Smooth muscle cell of trachea (primary cell): Measurements from ENCODE around the gene P2RX2. TPM values are rescaled to one million over a fixed set of nuclear protein-coding genes. Genes with fewer than 3 reads are reported as not detected.

Experiments
- total RNA-seq: library from RNA; depleted of rRNA; stranded (reverse); fragments of >200 nt; gene quantifications from 2 replicates; pipeline ENCODE4 v1.2.1, GENCODE V29; 2014

Gene P2RX2
- not detected in 2 replicates for total RNA-seq

DNA sequence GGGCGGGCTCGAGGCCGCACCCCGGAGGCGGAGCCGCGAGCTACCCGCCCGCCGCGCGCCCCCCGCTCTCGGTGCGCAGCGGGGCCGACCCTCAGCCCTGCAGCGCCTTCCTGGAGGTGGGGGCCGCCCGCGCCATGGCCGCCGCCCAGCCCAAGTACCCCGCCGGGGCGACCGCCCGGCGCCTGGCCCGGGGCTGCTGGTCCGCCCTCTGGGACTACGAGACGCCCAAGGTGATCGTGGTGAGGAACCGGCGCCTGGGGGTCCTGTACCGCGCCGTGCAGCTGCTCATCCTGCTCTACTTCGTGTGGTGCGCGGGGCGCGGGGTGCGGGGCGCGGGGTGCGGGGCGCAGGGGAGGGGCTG is at the start of gene P2RX2:
TSS of gene P2RX2 (plus strand) at position 94 of the 361 bp plus-strand sequence. CDS start at position 135, 41 bp downstream.

DNA sequence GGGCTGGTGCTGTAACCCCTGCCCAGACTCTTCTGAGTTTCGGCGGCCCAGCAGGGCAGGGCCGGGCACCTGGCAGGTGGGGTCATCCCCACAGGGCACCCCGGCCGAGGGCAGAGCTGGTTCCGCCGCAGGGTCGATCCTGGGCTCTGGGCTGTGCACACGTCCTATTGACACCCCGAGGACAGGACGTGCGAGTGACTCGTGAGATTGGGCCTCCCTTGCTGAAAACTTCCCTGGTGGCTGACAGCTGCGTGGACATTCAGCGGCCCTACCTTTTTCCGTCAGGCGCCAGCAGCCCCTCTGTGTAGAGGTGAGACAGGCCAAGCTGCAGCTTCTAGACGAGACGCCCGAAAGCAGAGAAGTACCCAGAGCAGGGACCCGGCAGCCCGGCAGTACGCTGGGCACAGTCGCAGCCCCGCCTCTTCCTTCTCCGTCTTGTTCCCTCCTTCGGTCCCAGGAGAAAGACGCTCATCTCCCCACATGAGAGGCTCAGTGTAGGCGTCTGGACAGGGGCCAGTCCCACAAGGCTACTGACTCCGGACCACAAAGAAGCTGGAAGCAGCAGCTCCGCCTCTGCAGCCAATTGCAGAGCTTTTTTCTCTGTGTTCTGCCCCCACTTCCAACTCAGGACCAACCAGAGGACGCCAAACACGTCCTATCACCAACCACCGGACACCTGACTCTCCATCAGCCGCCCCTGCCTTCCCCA is 8.4 kb upstream of the P2RX2 start, which contains the start of gene LRCOL1:
TSS of gene LRCOL1 (minus strand) at position 532 of the 709 bp plus-strand sequence. CDS start 4,331 bp downstream, outside the sequence.

Other genes with a start within 250 kb of the P2RX2 start
- 2.8 and 3.6 TPM in 2 replicates for gene FBRSL1, start 128.6 kb upstream of the P2RX2 start, total RNA-seq
- not detected in 2 replicates for gene LRCOL1, start 8.2 kb upstream of the P2RX2 start, total RNA-seq
- gene POLE, start 68.6 kb downstream of the P2RX2 start, total RNA-seq = 11.1 and 24.1 TPM in 2 replicates
- 16.4 and 24.6 TPM in 2 replicates for gene PXMP2, start 68.8 kb downstream of the P2RX2 start, total RNA-seq
- gene PGAM5, start 92.1 kb downstream of the P2RX2 start, total RNA-seq = 29.2 and 39.9 TPM in 2 replicates
- gene ANKLE2, start 143.1 kb downstream of the P2RX2 start, total RNA-seq = 54.6 and 61.2 TPM in 2 replicates
- gene GOLGA3, start 210.1 kb downstream of the P2RX2 start, total RNA-seq = 120 and 180 TPM in 2 replicates